IPS-NIHi7 (cell line): ENCODE data around the gene CHRNA1.
A peak's percentile ranks its signal among the peaks of the same experiment; 100 is the strongest.

ENCODE experiments used
- DNase-seq: peaks from one replicate; pipeline ENCODE4 v3.0.0; 2012; ENCODE audit warnings: mixed read lengths; ENCODE audit errors: extremely low spot score

The CHRNA1 gene

DNA sequence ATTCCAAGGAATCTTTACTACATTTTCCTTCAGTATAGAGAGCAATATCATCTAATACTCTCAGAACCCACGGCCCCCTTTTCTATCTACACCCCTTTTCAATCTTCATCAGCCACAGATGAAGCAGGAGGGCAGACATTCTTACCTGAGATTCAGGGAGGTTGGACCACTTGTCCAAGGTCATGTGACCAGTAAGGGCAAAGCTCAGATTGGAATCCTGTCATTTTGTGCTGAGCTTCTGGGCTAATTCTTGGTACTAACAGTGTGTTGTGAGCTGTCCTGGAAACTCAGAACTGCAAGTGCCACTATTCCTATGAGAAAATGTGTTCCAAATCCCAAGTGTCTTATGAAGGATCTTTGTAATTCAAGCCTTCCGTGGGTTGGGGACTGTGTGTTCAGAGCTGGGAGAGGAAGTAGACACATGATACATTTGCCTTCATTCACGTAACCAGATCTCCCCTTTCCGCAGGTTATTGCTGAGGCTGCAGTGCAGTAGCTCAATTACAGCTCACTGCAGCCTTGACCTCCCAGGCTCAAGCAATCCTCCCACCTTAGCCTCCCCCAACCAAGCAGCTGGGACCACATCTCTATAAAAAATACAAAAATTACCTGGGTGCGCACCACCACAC lies 3.3 kb downstream of the CHRNA1 start:
- DNase-seq: no peak

DNA sequence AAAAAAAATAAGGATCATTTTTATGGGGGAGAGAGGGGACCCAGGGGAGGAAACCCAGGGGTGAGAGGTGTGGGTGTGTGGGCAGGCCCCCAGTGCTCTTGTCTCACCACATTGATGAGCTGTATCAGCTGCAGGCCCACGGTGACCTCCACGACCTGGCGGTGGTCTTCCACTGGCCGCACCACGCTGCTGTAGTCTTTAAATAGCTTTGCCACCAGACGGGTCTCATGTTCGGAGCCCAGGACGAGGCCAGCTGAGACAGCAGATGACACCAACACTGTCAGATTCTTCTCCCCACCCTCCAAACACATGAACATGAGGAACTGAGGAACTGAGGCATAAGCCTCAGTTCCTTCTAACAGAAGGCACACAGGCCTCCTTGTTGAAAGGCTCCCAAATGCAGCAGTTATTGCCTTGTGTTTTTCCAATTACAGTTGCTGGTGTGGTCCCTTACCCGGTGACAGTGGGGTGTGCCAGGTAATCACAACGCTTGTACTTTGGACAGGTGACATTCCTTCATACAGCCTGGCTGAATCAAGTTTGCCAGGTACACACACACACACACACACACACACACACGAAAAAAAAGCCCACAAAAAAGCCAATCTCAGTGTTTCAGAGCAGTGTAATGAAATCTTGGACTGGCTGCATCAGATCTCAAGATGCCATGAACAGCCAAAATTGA lies 4.7 kb downstream of the CHRNA1 start:
- DNase-seq: no peak

DNA sequence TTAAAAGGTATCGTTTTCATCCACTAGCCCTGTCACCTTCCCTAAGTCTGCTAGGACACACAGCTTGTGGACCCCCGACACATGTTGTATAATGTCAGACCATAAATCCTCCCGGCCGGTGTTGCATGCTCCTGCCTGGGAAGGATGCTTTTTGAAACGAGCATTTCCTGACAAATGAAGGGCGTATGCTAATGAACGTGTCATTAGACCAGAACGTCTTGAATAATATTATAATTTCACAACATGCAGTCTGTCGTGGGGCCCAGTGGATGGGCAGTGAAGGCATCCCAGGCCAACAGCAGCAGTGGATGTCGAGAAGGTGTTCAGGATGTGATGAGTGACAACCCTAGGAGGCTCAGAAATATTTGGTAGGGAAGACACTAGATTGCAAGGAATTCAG lies 7.5 kb downstream of the CHRNA1 start:
- DNase-seq: no peak

DNA sequence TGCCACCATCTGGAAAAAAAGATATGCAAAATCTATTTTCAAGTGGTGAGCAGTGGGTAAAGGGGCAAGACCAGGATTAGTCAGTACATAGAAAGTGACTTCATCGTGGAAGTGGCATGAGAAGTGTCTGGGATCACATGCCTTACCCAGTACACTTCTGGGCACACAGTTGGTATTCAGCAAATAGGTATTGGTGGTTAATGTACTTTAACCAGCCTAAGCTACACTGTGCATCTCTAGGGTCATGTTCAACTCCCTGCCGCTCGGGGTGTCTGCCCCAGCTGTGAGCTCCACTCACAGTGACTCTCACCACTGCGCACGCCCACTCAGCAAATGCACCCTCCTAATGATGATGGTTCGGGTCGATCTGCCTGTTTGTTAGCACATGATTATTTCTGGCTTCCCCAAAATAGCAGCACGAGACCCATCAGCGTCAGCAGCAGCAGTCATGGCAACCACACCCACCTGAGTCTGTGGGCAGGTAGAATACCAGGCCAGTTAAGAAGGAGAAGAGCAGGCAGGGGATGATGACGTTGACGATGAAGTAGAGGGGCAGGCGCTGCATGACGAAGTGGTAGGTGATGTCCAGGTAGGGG lies 11.1 kb downstream of the CHRNA1 start:
- DNase-seq: no peak

DNA sequence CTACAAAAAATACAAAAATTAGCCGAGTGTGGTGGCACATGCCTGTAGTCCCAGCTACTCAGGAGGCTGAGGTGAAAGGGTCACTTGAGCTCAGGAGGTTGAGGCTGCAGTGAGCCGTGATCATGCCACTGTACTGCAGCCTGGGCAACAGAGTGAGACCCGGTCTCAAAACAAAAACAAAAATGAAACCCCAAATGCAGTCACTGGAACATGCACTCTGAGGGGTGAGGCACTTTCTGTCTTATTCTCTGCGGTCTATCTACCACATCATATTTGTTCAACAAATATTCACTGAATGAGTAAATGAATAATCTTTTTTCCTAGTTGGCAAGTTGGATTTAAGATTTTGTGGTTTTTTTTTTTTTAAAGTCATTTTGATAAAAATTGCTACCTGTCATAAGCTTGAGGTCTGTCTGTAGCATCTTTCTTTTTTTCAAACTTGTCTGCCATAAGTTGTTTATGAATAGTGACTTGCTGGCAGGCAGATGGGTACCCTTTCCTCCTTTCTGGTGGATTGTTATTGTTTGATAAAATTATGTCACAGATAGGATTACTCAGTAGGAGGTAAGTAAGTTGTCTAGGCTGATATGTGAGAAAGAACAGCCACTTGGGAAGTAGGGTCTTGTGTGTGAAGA lies 11.8 kb downstream of the CHRNA1 start:
- DNase-seq: no peak

DNA sequence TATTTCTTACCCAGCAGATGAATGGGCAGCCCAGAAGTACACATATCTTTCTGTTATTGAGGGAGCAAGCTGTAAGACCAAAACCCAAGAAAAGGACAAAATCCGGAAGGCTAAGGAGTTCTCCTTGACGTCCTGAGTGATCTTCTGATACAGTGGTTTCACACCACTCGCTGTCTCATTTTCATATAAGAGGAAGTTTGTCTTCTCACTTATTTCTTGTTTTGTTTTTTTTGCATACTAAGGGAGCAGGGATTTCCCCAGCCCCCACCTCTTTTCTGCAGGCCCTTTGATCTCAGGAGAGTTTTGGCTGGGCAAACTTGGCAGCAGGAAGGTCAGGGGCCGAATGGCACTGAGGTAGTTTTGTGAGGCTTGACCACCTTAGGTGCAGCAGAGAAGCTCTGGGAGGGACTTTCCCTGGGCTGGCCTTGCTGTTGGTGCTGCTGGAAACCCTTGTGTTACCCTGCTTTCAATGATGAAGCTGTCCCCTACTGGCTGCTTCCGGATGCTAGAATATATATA lies 13.3 kb downstream of the CHRNA1 start:
- no peak for DNase-seq

DNA sequence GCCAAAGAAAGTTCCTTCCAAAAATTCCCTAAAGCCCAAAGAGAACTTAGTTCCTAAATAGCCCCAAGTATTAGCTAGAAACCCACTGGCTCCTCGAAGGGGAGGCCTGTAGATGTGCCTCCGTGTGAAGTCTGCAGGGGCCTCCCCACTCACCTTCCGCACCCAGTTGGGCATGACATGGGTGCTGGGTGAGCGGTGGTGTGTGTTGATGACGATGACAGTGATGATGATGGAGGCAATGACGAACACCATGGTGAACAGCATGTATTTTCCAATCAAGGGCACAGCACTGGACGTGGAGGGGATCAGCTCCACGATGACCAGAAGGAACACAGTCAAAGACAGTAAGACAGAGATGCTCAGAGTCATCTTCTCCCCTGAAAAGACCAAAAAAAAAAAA lies 14.5 kb downstream of the CHRNA1 start:
- no peak for DNase-seq

DNA sequence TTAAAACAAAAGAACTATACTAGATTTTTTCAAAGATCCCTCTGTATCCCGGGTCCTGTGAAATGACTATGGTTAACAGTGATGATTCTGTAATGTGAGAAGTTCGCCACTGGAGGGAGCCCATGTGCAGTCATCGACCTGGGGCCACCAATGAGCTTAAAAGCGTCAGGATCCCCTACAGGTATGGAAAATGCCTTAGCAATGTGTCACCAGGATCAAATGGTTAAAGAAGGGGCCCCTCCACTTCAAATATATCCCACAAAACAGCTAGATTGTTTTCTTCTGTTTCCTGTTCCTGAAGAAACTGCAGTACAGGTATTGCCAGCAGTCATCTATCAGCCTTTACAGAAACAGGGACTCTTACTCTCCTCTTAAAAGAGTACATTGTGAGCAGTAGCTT lies 15.3 kb downstream of the CHRNA1 start:
- peak; percentile 85 for DNase-seq

DNA sequence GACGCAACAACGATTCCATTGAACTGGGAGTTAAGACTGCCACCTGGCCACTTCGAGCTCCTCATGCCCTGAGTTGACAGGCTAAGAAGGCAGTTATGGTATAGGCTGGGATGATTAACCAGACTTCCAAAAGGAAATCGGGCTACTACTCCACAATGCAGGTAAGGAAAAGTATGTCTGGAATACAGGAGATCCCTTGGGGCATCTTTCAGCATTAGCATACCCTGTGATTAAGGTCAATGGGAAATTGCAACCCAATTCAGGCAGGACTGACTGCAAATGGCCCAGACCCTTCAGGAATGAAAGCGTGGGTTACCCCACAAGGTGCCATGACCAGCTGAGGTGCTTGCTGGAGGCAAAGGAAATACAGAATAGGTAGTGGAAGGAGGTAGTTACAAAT lies 19.1 kb downstream of the CHRNA1 start:
- no peak for DNase-seq

DNA sequence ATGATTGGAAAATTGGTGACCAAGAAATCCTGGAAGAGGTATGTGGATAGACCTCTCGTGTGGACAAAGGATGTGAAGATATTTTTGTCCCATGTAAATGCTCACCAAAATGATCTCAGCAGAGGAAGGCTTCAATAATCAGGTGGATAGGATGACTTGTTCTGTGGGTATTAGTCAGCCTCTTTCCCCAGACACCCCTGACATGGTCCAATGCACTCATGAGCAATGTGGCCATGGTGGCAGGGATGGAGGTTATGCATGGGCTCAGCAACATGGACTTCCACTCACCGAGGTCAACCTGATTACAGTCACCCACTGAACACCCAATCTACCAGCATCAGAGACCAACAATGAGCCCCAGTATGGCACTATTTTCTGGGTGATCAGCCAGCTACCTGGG lies 20.2 kb downstream of the CHRNA1 start:
- no peak for DNase-seq

DNA sequence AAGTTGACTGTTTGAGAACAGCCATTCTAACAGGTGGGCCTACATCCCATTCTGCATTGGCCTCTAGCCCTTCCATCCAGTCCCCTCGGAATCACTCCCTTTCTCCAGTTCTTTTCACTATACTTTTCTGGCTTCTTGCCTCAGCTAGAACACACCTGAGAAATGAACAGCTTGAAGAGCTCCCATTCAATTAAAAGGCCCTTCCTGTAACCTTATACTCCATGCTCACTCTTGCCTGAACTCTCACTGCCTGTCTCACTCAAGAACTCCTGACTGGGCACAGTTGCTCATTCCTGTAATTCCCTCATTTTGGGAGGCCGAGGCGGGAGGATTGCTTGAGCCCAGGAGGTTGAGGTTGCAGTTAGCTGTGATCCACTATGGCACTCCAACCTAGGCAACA lies 23.6 kb downstream of the CHRNA1 start:
- no peak for DNase-seq

DNA sequence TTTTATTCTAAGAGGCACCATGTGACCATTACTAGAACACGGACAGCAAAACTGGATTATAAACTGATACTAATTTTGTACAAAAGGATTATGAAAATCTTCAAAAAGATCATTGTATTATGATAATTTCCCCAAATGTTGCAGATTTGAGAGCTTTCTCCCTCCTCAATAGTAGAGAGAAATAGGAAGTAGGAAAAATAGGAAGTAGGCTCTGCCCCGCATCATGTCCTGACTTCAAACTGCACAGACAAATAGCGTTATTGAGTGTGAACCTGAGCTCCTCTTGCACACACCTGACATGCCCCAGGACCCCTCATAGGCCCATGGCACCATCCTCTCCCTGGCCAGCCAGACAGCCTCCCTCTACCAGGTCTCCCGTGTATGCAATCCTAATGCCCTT lies 25.4 kb downstream of the CHRNA1 start:
- no peak for DNase-seq

DNA sequence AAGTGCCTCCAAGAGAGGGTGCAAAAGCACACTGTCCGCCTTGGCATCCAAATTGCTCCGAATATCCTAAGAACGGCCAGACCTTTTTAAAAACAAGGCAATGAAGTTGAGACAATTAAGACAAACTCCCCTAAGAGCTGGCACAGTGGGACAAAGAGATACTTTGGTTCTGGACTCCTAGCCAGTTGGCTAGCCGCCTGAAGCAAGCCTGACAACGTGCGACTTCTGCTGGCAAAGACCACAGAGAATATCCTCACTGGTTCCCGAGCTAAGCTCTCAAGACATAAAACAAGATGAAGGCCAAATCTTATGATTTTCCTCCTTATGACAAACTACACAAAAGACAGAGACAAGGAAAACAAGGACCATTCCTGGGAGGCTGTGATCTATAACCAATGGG lies 32.7 kb downstream of the CHRNA1 start:
- no peak for DNase-seq

DNA sequence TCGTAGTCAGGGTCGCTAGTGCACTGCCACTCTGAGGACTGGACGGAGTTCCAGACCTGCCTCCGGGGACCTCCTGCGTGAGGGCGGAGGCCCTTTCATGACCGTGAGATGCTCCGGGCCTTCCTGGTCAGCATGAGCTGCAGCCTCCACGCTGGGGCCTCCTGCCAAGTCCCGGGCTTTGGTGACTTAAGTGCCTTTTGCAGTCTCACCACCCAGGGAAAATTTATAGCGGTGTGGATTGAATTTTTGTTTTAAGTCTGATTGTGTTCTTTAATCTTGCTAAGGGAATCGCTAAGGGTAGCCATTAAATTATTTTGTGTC lies 33.6 kb downstream of the CHRNA1 start:
- peak; percentile 27 for DNase-seq

DNA sequence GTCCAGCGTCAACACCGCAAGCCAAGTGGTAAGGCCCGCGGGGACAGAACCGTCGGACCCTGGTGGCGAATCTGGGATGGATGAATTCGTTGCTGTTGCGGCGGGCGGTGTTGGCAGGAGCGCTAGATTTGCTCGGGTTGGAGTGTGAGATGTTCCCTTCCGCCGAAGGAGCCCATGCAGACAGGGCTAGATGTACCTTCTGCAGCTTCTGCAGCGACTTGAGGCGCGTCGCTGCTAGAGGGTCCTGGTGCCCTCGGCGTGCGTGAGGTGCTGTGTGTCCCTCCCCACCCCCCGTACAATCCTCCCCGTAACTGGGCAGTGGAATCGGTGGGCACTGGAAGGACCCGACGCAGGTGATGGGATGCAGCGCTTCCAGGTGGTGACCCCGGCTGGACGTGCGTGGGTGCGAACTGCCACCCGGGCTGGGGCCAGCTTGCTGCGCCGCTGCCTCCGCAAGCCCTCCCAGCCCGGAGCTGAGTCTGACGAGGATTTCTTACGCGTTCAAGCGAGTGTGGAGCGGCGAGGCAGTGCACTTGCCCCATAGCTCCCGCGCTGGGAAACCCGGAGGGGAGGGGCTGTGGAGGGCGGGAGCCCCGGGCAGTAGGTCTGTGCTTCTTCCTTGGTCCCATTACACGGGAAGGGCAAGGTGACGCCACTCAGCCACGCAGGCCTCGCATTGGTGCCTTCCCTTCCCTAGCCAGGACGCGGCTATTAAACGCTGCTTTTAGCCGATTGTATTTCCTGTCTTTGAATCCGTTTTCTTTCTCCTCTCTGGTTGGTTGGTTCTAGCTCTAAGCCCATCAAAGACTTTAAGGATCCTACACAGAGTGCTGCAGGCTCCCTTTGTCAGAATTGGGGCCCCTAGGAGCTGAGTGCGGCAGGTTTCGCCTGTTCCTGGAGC lies 34.2 kb downstream of the CHRNA1 start:
- peak; percentile 76 for DNase-seq

DNA sequence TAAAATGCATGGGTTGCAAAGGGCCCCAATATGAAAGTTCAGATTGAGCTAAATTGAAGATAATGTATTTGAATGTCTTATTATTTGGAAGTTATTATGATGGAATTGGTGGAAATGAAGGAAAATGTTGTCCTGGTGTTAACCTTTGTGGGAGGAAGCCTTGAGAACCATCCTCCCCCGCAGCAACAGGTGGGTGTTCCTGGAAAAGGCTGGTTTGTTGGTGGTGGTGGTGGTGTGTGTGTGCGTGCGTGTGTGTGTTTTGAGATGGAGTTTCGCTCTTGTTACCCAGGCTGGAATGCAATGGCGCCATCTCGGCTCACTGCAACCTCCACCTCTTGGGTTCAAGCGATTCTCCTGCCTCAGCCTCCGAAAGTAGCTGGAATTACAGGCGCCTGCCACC lies 36.2 kb downstream of the CHRNA1 start:
- DNase-seq: no peak

DNA sequence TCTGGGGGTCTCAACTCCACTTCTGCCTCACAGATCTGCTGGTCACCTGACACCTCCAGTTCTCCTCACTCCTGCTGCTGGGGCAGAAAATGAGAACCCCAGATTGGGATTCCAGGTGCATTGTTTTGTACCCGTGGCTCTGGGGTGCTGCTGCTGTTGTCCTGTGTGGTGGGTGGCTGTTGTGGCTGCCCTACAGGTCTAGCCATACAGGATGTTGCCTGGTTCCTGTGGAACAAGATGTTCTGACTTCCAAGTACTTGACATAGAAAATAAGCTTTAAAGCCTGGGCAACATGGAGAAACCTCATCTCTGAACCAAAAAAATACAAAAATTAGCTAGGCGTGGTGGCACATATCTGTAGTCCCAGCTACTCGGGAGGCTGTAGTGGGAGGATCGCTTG lies 38.1 kb downstream of the CHRNA1 start:
- DNase-seq: no peak

DNA sequence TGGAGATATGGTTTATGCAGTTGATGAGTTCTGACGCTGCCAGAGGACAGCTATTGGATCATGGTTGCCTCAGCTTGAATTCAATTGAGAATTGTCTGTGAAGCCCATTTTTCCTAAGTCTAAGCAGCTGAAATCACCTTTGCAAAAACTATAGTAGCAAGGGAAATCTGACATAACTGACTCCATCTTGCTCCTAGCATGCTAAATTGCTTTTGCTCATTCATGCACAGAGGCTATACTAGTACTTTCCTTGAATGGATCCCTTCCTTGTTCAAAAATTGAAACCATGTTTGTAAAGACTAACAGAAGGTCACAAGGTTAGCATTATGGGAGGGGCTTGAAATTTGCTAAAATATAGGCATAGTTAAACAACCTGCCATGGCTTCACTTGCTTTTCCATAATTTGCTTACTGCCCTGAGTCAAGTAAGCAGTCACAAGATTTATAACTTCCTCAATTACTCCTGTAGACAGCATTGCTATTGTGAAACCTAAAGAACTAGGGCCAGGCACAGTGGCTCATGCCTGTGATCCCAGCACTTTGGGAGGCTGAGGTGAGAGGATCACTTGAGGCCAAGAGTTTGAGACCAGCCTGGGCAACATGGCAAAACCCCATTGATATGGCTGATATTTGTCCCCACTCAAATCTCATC lies 41.2 kb downstream of the CHRNA1 start:
- DNase-seq: no peak

DNA sequence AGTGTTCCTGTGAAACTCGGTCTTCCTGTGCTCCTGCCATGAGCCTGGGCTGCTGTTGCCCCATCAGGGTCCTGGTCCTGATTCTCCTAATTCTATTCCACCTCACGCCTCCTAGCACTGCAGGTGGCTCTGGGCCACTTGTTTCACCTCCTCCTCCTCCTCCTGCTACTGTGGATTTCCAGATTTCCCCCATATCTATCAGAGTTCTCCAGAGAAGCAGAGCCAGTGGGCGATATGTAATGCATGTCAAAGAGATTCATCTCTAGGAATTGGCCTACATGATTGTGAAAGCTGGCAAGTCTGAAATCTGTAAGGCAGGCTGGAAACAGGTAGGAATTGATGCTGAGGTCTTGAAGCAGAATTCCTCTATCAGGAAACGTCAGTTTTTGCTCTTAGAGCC lies 45.3 kb downstream of the CHRNA1 start:
- no peak for DNase-seq

DNA sequence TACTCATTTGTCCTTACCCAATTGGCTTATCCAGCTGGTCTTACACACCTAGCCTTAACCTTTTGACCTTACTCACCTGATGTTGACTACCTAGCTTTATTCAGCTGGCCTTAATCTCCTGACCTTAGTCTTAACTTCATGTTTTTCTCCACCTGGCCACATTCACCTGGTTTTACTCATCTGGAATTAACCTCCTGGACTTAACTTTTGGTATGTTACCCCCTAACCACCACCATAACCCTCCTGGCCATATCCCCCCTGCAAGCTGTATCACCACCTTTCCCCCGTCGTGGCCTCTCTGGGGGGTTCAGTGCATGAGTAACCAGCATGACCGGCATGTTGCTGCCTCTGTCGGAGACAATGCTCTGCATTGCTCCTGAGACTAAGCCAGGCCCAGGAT lies 45.7 kb downstream of the CHRNA1 start:
- DNase-seq: no peak

DNA sequence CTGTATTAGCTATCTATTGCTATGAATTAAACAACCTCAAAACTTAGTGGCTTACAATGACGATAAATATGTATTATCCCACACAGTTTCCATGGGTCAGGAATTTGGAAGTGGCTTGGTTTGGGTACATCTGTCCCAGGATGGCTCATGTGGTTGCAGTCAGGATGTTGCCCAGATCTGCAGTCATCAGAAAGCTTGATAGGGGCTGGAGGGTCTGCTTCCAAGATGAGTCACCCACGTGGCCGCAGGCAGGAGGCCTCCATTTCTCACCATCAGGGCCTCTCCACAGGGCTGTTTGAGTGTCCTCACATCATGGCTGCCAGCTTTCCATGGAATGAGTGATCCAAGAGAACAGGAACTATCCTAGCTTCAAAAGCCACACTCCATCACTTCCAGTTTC lies 46.4 kb downstream of the CHRNA1 start:
- no peak for DNase-seq
